Measurements from ENCODE around the gene ATXN1. TPM values are rescaled to one million over a fixed set of nuclear protein-coding genes. Genes with fewer than 3 reads are reported as not detected.

Gene ATXN1
- total RNA-seq, 1 experiment from 2014 or later = 5.6 TPM

- Histone ChIP-seq H3K27me3 (ENCODE audit: insufficient read depth, low read length) (no peaks in the 10 kb centered on the region), H2AFZ (ENCODE audit: low read length) (no peak overlapping the region), H4K20me1 (ENCODE audit: control insufficient read depth, insufficient read depth, insufficient read length) (no peaks in the 10 kb centered on the region), H2BK20ac (ENCODE audit: low read depth, low read length, poor library complexity, severe bottlenecking) (no peak overlapping the region), H3K27ac (ENCODE audit: insufficient read length, low read depth, low read length) (no peak overlapping the region), H4K8ac (replicated peaks; ENCODE audit: insufficient read length, low read depth, low read length) (no peak overlapping the region), H3K4ac (ENCODE audit: low read depth, low read length) (no peak overlapping the region), H3K4me2 (ENCODE audit: insufficient read depth, insufficient read length, low read length) (no peak overlapping the region), H3K14ac (ENCODE audit: insufficient read depth, low read length) (no peak overlapping the region), H3K9ac (ENCODE audit: extremely low read depth, insufficient read length, low read length) (no peak overlapping the region), H2BK15ac (ENCODE audit: low read depth, low read length) (no peak overlapping the region), H4K91ac (ENCODE audit: insufficient read length, low read depth, low read length) (no peak overlapping the region), H2BK12ac (ENCODE audit: insufficient read length, low read depth, low read length) (no peak overlapping the region), H3K23me2 (ENCODE audit: insufficient read length, low read depth, low read length, poor library complexity, severe bottlenecking) (no peaks in the 10 kb centered on the region), H2BK120ac (ENCODE audit: low read depth, low read length, poor library complexity, severe bottlenecking) (no peak overlapping the region), H2BK5ac (ENCODE audit: insufficient read length, low read length) (no peak overlapping the region), H4K5ac (ENCODE audit: insufficient read length, low read depth, low read length) (no peak overlapping the region), H3T11ph (ENCODE audit: low read length) (no peak overlapping the region), H3K79me1 (ENCODE audit: insufficient read depth, low read depth, low read length, poor library complexity, severe bottlenecking) (no peaks in the 10 kb centered on the region), H3K4me1 (ENCODE audit: insufficient read depth, low read length) (0 out of 2 replicates have a peak, but pooled peaks cover 1% of the 10 kb centered on the region), H3K9me3 (ENCODE audit: control insufficient read depth, low read depth, low read length) (no peaks in the 10 kb centered on the region), H3K23ac (ENCODE audit: insufficient read length, low read depth, low read length) (no peak overlapping the region), H2AK5ac (ENCODE audit: insufficient read length, low read length) (no peak overlapping the region), H3K79me2 (ENCODE audit: insufficient read depth, low read length) (no peaks in the 10 kb centered on the region), H3K18ac (ENCODE audit: insufficient read length, low read depth, low read length) (no peak overlapping the region), H3K56ac (ENCODE audit: insufficient read length, low read depth, low read length) (no peak overlapping the region)
- no peaks in the 10 kb centered on the region for H3K9me3 Mint-ChIP-seq
- H3K27ac Mint-ChIP-seq = no peak overlapping the region
- no peaks in the 10 kb centered on the region for H3K36me3 Mint-ChIP-seq (ENCODE audit: insufficient read depth in 1 of 3, low read depth in 3 of 3)
- no peak for DNase-seq
- WGBS (ENCODE audit: extremely low coverage, insufficient read length, low lambda C conversion rate) = no CpG with 5 or more reads among the region's 5 CpGs
- no peak for TF ChIP-seq CTCF (conservative IDR thresholded peaks at IDR 0.05)
- H3K4me1 Mint-ChIP-seq = 0 out of 4 replicates have a peak, but pooled peaks cover 0 to 2% of the 10 kb centered on the region in 2 experiments
- H3K4me3 Mint-ChIP-seq = no peak overlapping the region
- no peaks in the 10 kb centered on the region; the same call in 1 of the 2 replicates for H3K27me3 Mint-ChIP-seq (ENCODE audit: low read depth)
Measured at GRCh38 chr6:16648003-16648402, 113.3 kb downstream of the ATXN1 start.
